NCI-H748 (cell line): ENCODE data around the gene PSMA5.
"Not testable (repeated sequence)": the region's sequence is repeated elsewhere in the genome, so short reads cannot be mapped to it uniquely, and the experiment has no call there.

ENCODE experiments used
- DNase-seq: peaks from one replicate; lab custom pipeline; 2025; ENCODE audit not compliant: unreplicated experiment; lab: John Stamatoyannopoulos, UW

Gene PSMA5

DNA sequence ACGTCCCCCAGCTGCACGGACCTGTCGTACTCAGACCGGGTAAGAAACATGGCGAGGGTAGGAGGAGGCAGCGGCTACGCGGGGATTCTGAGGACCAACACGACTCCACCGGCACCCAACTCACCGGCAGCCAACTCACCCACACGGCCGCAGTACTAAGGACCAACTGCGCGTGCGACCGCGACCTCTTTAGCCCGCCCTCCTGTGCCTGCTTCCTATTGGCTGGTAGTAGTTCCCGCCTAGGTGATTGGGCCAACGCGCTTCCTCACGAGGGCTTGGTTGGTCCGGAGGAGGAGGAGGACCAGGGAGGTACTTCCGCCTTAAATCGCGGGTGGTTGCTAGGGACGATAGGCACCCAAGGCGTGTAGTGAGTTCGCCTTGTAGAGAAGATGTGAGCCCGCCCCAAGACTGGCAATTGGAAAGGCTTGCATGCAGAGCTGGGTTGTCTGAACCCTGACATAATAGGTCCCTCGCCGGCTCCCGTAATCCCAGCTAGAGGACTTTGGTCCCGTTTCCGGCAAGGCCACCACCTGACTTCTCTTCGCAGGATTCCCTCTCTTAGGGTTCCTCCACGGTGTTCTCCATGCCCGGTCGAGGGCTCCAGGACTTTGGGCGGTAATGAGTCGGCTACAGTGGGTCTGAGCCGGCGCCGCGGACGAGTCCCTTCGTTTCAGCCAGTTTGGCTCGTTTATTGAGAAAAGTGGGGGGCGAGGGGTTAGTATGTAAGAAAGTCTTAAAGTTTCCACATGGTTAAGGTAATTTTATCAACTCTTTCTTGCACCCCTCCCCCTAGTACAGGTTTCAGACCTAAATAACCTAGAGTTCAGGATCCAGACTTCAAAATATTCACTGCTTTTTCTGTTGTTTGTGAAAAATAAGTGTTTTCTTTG lies at the start of gene PSMA5:
PSMA5 (minus strand) TSS at position 168 of the 890 bp plus-strand sequence; CDS start at position 50, 118 bp downstream.
- peak; percentile 100 for DNase-seq

DNA sequence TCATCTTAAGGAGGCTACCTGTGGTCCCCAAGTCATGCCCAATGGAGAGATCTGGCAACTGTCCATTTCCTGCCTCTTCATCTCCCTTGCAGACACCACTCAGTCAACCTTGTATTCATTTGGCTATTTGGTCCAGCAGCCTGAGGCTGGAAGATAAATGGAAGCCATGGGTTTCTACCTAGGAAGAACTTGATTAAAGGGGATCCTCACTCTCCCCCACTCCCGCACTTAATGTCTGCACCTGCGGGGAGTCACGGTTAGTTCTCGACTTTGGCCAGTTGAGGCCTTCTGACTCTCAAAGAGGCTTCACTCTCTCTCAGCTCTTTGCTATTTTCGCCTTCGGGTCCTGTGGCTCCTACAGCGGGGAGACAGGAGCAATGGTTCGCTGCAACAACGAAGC lies 49.0 kb upstream of the PSMA5 start:
- no peak for DNase-seq

DNA sequence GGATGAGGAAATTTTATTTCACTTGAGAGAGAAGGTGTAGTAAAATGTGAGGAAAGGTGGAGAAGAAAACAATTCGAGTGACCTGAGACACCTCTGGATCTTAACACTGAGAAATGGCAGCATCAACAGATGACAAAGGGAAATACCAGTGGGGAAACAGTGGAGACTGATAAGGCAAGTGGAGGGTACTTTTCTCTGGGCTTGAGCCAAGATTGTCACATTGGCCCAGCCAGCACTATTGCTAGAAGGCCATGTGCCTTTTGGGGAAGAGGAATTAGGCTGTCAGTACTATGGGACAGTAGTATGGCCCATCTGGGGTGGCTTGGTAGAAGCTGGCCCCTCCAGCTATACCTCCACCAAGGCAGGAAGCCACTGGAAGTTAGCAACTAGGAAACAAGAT lies 48.4 kb upstream of the PSMA5 start:
- no peak for DNase-seq

DNA sequence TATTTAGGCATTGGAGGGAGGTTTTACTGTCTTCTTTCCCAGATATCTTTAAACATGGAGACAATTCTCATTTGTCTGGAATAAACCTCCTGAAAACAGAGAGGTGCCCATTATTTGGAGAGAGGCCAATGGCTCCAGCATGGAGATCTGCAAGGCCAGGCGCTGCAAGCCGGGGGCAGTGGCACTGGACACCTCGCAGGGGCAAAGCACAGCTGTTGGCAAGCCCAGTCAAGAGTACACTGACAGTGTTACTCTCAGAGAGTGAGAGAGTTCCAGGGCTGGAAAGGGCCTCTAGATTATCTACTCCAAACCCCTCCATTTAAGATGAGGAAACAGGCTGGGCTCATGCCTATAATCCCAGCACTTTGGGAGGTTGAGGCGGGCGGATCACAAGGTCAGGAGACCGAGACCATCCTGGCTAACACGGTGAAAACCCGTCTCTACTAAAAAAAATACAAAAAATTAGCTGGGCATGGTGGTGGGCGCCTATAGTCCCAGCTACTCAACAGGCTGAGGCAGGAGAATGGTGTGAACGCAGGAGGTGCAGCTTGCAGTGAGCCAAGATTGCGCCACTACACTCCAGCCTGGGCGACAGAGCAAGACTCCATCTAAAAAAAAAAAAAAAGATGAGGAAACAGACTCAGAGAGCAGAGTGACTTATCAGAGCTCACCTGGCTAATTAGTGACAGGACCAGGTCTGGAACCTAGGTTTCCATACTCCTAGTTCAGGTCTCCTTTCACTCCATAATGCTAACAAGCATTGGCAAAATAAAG lies 47.2 kb upstream of the PSMA5 start:
- DNase-seq, result not testable (repeated sequence)

DNA sequence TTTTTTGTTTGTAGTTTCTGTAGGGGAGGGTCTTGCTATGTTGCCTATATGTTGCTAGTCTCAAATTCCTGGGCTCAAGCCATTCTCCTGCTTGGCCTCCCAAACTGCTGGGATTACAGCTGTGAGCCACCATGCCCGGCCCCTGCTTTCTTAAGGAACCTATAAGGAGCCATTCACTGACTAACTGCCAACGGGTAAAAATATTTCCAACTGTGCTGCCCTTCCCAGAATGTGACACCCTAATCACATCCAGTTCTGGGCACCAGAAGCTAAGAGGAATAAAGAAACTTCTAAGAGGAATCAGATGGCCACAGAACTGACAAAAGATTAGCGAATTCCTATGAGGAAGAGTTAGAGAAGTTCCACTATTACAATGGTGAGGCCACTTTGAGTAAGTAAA lies 46.5 kb upstream of the PSMA5 start:
- DNase-seq, result no peak

DNA sequence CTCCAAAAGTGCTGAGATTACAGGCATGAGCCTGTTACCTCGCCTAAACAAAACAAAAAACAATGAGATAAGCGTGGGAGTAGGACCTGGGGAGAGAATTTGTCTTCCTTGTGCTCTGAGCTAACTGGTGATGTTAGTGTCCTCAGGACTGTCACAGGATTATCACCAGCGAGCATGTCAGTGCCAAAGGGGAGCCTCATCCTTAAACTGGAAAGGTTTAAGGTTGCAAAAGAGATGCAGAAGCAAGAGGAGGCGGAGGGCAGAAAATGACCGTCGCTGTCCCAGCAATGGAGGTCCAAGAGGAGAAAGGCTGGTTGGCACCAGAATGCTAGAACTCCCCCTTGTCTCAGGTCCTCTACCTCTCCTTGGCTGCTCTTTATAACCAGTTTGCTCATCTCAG lies 44.0 kb upstream of the PSMA5 start:
- DNase-seq, result no peak

DNA sequence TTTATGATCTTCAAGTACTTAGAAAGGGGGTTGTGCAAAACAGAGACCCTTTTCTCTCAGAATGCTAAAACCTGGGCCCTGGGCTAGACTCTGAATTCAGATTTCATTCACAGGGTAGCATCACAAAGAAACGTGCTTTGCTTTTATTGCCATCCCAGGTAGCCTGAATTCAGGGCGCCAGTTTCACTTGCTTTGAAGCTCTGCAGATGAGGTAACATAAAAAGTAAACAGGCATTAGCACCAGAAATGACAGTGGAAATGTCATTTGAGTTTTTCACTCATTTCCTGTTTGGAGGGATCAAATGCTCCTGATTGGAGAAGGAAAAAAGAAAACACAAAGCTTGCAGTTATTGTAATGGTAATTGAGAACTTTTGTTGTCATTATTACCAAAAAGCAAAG lies 42.7 kb upstream of the PSMA5 start:
- peak; percentile 9 for DNase-seq

DNA sequence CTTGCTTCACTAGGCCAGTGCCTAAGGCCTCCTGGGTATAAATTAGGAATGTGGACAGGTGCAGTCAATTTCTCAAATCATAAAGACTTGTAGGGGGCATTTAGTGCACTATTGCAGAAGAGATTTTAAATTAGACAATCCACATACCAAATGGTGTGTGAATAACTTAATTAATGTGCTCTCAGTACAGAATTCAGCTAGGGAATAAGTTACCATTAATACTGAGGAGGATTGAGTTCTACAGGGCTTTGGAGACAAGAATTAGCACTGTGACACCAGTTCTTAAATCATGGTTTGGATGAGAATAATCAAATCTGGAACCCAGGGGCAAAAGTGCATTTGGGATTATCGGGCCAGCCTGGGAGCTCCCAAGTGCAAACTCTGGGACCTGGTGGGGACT lies 41.8 kb upstream of the PSMA5 start:
- DNase-seq, result no peak

DNA sequence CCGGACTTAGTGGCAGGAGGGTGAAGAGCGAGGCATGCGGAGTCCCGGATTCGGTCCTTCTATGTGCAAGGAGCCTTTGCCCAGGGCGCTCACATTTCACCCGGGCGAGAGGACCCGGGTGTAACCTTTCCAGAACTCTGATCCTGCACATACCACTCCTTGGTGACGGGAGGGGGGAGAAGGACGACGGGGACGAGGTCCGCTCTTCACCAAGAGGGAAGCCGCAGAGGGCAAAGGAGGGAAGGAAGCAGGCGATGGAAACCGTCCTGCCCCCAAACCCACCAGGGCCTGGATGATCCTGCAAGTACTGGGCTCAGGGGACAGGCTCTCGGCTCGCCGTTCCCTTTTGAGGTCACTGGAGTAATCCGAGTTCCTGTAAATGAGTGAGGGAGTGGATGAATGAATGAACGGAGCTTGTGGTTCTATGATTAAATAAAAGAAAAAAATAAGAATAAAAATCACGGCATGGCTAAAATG lies 41.1 kb upstream of the PSMA5 start:
- DNase-seq, result no peak

DNA sequence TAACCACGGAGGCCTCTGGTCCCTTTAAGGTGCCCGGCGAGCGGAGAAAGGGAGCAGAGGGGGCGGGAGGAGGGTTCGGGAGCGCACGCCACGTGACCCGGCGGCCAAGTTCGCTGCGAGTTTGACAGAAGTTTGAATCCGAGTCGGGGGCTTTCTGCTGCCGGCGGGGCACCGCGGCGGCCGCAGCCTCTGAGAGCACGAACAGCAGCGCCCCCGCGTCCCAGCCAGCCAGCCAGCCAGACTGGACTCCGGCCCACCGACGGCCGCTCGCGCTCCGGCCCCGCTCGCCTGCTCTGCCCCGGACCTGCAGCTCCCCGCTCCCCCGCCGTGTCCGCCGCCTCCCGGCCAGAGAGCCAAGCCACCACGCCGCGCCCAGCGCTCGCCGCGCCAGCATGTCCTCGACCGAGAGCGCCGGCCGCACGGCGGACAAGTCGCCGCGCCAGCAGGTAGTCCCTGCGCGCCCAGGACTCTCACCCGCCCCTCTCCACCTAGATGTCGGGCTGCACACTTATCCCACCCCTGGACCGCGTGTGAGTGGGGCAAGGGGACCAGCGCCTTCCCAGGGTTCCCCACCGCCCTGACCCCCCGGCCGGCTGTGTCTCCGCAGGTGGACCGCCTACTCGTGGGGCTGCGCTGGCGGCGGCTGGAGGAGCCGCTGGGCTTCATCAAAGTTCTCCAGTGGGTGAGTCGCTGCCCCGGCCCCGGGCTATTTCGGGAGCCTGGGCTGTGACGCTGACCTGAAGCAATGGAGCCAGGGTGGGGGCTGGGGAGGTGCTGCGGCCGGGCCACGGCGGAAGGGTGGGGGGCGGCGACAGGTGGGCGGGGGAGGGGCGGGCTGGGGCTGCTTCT lies 40.4 kb upstream of the PSMA5 start, which contains the start of gene SYPL2:
SYPL2 (plus strand) TSS at position 95 of the 849 bp plus-strand sequence; CDS start at position 393, 298 bp downstream.
- DNase-seq, result peak; percentile 64

DNA sequence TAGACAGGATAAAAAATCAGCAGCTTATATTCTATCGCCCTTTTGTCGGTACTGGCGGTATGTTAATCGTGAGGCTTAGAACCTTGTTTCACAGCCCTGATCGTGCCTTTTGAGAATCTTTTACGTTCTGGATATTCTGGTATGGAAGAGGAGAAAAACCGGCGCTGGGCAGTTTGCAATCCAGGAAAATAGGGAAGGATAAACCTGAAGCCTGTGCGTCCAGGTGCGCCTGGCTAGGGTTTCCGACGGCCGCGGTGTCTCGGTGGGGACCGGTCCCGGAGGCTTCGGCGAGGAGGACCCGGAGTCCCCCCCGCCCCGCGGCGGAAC lies 39.8 kb upstream of the PSMA5 start:
- DNase-seq, result peak; percentile 64

DNA sequence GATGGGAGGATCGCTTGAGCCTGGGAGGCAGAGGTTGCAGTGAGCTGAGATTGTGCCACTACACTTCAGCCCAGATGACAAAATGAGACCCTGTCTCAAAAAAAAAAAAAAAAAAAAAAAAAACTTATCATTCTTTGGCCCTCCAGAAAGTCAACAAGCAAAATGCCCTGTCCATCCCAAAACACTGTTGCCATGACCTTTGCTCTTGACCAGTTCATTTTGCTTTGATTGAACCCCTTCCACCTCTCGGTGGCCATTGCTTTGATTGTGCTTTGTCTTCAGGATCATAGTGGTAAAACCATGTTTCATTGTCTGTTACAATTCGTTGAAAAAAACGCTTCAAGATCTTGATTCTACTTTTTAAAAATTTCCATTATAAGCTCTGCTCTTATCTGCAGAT lies 31.6 kb upstream of the PSMA5 start:
- no peak for DNase-seq

DNA sequence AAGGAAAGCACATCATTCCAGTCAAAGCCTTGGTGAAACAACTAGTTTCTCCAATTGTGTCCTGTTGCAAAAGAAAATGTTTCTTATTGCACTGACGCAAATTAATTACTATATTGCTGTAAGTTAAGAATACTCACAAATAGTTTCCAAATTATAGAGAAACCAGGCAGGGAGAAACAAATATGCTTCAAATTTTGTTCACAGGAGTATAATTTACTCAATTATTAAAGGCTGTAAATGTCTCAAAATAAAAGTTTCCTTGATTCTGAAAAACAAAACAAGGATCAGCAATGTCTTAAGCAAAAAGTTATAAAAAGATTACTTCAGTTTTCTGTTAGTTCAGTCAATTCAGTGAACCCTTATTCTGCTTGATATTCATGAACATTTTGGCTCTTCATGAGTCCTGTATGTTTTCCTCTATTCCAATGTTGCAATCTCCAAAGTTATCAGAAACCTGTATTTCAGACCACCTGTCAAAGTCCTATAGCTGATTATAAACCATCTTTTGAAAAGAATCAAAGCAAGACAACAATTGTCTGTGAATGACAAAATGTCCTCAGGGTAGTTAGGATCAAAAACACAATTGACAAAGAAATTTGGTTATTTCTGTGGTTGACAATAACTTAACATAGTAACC lies 28.4 kb upstream of the PSMA5 start:
- no peak for DNase-seq

DNA sequence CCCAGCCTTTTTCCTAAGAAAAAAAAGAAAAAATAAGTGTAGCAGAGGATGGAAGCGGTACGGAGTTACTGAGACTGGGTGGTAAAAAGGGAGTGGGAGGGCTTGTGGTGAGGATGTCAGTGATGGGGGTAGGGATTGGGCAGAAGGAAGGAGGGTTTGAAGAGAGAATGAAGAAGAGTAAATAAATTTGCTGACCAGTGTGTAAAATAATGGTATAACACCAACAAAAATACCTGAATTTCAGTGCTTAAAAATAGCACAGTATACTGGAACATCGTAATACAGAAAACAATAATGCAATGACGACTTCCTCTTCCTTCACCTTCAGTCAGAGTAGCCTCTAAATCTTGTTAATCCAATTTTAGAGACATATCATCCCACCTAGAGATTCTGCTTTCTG lies 21.3 kb upstream of the PSMA5 start:
- no peak for DNase-seq

DNA sequence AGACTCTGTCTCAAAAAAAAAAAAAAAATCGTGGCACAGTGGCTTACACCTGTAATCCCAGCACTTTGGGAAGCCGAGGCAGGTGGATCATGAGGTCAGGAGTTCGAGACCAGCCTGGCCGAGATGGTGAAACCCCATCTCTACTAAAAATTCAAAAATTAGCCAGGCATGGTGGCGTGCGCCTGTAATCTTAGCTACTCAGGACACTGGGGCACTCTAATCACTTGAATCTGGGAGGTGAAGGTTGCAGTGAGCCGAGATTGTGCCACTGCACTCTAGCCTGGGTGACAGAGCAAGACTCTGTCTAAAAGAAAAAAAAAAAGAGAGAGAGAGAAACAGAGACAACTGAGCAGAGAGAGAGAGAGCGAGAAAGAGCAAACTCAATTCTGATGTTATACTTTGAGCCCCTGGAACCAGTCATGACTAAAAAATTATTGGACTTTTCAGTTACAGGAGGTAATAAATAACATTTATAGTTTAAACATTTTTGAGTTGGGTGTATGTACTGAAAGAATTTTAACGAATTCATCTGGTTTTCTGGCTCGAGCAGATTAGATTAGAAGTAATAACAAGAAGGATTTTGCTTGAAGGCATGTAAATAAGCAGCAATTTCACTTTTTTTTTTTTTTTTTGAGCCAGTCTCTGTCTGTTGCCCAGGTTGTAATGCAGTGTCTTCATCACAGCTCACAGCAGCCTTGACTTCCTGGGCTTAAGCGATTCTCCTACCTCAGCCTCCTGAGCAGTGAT lies 19.9 kb upstream of the PSMA5 start:
- not testable (repeated sequence) for DNase-seq

DNA sequence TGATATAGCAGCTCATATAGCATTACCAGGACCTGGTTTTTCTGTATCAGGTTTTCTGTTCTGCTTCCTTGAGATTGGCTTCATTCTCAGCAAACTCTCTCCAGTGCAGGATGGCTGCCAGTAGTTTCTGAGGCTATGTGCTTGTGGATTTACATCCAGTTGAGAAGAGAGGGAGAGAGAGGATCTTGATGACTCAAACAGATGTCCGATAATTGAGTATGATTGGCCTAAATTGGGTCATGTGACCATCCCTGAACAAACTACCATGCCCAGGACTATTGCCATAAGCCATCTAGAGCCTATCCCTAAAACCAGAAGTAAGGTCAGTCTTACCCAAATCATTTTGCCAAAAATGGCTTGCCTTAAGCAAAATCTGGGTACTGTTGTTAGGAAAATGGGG lies 18.1 kb upstream of the PSMA5 start:
- DNase-seq, result no peak

DNA sequence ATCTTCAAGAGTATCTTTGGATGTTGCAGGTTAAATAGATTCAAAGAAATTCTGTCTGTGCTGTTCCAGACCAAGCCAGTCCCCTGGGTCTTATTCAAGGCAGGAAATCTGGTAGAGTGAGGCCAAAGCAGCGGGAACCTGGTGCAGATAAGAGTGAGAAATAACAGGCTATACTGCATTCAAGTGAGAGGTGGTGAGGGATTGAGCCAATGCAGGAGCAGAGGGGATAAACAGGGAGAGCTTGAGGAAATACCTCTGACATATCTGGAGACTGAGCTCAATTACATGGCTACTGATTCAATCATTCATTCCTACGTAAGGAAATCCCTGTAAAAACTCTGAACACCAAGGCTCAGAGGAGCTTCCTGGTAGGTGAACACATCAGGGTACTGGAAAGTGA lies 17.2 kb upstream of the PSMA5 start:
- no peak for DNase-seq

DNA sequence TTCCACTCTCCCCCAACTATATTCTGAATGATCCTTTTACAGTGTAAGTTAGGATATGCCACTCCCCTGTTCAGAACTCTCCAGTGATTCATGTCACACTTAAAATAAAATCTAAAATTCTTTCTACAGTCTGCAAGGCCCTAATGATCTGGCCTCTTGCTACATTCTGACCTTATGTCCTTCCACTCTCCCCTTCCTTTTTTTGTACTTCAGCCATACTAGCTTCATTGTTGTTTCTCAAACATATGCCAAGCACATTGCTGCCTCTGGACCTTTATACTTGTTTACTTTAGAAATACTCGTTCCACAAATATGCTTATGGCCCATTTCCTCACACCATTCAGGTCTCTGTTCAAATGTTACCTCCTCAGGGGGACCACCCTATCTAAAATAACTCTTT lies 14.8 kb upstream of the PSMA5 start:
- no peak for DNase-seq

DNA sequence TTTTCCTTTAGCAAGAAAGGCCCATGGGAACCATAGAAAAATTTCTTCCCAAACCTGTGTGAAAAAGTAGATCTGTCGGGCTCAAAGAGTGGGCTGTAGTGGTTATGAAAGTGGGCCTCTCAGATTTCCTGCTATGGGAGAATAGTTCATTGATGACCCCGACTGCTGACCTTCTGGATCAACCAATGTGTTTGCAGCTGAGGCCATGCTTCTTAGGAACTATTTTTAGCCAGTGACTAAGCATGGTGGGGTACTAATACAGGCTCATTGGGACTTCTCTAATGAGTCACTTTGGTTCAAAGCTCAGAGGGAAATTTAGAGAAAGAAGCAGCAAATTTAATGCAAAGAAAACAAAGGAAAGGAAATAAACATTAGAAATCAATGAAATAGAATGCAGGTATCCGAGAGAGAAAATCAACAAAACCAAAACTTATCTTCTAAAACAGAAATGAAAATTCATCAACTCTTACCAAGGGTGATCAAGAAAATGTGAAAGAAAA lies 12.6 kb upstream of the PSMA5 start:
- no peak for DNase-seq

DNA sequence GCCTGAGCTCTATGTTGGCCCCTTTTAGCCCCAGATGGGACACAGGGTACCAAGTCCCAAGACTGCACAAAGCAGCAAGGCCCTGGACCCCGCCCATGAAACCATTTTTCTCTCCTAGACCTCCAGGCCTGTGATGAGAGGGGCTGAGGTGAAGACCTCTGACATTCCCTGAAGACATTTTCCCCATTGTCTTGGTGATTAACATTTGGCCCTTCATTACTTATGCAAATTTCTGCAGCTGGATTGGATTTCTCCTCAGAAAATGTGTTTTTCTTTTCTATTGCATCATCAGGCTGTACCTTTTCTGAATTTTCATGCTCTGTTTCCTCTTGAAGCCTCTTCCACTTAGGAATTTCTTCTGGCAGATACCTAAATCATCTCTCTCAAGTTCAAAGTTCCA lies 8.2 kb upstream of the PSMA5 start:
- DNase-seq, result no peak
